ENCODE data around the gene AGPAT3. TPM values are rescaled to one million over a fixed set of nuclear protein-coding genes. Genes with fewer than 3 reads are reported as not detected.
A peak's percentile ranks its signal among the peaks of the same experiment; 100 is the strongest.

AGPAT3 gene
- total and polyA plus RNA-seq, 8 donors = 13.6 to 49.6 (median 31.4) TPM

DNA sequence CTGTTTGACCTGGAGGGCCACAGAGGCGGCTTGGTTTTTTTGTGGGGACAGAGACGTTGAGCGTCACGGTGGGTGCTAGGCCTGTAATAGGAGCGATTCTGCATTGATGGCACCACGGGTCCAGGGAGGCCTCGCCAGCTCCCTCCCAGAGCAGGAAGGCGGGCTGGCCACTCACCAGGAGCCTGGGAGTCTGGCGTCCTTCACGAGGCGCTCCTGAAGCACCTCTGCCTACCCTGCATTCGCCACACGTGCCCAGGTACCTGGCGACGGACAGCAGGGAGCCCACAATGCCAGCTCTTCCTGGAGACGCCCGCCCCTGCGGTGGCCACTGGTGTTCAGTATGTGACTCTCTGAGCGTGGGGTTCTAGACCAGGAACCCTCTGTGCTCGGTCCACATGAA, 77.2 kb downstream of the AGPAT3 start:
- 94 to 96% methylated on average over 20 of the region's 20 CpGs for WGBS, 2 donors
- FAIRE-seq = no peak

DNA sequence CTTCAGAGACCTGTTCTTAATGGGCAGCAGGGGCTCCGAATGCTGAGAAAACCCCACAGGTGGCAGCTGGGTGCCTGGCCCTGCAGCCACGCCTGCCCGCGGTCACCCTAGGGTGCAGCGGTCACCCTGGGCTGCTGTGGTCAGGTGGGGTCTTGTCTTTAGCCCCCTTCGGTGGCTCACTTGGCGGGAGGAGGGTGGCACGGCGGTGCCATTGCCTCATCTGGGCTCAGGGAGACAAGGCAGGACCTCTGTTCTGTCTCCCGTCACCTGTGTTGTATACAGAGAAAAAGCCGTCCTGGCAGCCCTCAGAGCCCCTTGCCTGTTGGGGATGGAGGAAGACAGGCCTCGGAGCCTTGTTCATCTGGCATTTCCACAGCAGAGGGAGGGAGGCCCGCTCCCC, 77.6 kb downstream of the AGPAT3 start:
- TF ChIP-seq, protein P1, sequence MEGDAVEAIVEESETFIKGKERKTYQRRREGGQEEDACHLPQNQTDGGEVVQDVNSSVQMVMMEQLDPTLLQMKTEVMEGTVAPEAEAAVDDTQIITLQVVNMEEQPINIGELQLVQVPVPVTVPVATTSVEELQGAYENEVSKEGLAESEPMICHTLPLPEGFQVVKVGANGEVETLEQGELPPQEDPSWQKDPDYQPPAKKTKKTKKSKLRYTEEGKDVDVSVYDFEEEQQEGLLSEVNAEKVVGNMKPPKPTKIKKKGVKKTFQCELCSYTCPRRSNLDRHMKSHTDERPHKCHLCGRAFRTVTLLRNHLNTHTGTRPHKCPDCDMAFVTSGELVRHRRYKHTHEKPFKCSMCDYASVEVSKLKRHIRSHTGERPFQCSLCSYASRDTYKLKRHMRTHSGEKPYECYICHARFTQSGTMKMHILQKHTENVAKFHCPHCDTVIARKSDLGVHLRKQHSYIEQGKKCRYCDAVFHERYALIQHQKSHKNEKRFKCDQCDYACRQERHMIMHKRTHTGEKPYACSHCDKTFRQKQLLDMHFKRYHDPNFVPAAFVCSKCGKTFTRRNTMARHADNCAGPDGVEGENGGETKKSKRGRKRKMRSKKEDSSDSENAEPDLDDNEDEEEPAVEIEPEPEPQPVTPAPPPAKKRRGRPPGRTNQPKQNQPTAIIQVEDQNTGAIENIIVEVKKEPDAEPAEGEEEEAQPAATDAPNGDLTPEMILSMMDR (IDR thresholded peaks at IDR 0.05) = no peak
- H3K27ac ChIP-seq = no peak overlapping the region
- no peaks in the 10 kb centered on the region for H3K4me1 ChIP-seq
- FAIRE-seq = no peak
- peak in 1 of 6 donors; percentile 36 for DNase-seq
- WGBS, 2 donors = 95 to 99% methylated on average over 13 of the region's 13 CpGs
- no peaks in the 10 kb centered on the region for H3K36me3 ChIP-seq
- no peak for ATAC-seq
- intact Hi-C loops (cut with DNase I) = loop anchor here in 1 of 3 donors (10.0 kb wide), 1 partner anchor 128 kb away; no protein-coding TSS in a partner anchor
- H3K9me3 ChIP-seq = no peaks in the 10 kb centered on the region
- no peak overlapping the region for H3K4me3 ChIP-seq
- H3K27me3 ChIP-seq = no peaks in the 10 kb centered on the region

More for the DNA sequence above, 77.2 kb downstream of the AGPAT3 start:
- DNase-seq = peak in 2 of 6 donors; percentile 37 to 49
- no peak for ATAC-seq
- no peaks in the 10 kb centered on the region for H3K27me3 ChIP-seq
- H3K27ac ChIP-seq = no peak overlapping the region
- no peaks in the 10 kb centered on the region for H3K36me3 ChIP-seq
- H3K4me1 ChIP-seq = no peaks in the 10 kb centered on the region
- intact Hi-C loops (cut with DNase I) = loop anchor here in 1 of 3 donors (10.0 kb wide), 1 partner anchor 127 kb away; no protein-coding TSS in a partner anchor
- H3K9me3 ChIP-seq = no peaks in the 10 kb centered on the region
- TF ChIP-seq, protein P1 (IDR thresholded peaks at IDR 0.05) = no peak
- no peak overlapping the region for H3K4me3 ChIP-seq

DNA sequence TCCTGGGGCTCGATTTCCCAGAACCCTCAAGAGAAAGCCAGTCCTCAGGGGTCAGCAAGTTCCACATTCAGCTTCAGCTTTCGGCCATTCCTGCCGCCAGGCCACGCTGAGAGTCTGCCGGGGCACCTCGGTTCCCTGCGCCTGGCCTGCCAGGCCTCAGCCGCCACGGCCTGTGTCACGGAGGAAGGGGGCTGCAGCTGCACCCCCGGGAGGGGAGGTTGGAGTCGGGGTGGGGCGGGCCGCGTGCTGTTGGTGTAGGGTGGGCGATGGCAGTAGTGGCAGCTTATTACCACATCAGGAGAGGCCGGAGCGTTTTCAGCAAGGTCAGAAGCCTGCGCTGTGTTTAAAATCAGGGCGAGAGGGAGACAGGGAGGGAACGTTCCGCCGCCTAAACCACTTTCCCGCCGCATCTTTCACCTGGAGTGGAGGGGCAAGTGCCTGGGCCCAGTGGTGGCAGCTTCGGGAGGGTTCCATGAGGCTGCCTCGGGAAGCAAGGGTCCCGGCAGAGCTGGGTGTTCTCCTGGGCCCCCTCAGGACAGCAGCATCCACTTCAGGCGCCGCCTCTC, 78.6 kb downstream of the AGPAT3 start:
- H3K36me3 ChIP-seq = no peaks in the 10 kb centered on the region
- no peak for FAIRE-seq
- intact Hi-C loops (cut with DNase I) = loop anchor here in 1 of 3 donors (10.0 kb wide), 1 partner anchor 129 kb away; no protein-coding TSS in a partner anchor
- no peak for ATAC-seq
- no peak overlapping the region for H3K4me3 ChIP-seq
- TF ChIP-seq, protein P1 (IDR thresholded peaks at IDR 0.05) = no peak
- WGBS, 2 donors = 91 to 93% methylated on average over 30 of the region's 30 CpGs
- H3K27me3 ChIP-seq = no peaks in the 10 kb centered on the region
- no peaks in the 10 kb centered on the region for H3K4me1 ChIP-seq
- no peak for DNase-seq
- no peak overlapping the region for H3K27ac ChIP-seq
- H3K9me3 ChIP-seq = no peaks in the 10 kb centered on the region

DNA sequence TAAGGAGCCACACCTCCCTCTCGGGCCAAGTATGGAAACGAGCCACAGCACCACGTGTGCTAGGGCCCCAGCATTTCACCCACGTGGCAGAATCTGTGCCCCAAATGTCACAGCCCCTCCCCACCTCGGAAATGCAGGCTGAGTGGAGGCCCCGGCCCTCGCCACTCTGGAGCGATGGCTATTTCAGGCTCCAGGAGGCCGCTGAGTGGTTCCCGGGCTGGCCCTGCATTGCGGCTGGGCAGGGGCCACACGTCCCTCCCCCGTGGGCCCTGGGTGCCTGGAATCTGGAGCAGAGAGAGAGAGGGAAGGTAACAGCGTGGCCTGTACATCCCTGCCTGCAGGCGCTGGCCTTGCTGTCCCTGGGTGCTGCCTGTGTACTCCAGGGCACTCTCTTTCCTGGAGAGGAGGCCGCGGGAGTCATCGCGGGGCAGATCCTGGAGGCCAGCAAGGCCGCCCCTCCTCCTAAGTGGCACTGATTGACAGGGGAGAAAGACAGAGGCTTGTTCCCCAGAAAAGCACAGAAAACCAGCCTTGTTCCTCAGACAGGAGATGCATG, 79.1 kb downstream of the AGPAT3 start:
- ATAC-seq (peak in 1 of 4 donors; percentile 16), FAIRE-seq (no peak), DNase-seq (peak in 1 of 6 donors; percentile 42)
- intact Hi-C loops (cut with DNase I) = loop anchor here in 1 of 3 donors (10.0 kb wide), 1 partner anchor 129 kb away; no protein-coding TSS in a partner anchor
- H3K36me3 ChIP-seq = no peaks in the 10 kb centered on the region
- H3K4me3 ChIP-seq = no peak overlapping the region
- TF ChIP-seq, protein P1 (IDR thresholded peaks at IDR 0.05) = no peak
- H3K4me1 ChIP-seq = no peaks in the 10 kb centered on the region
- H3K27ac ChIP-seq = no peak overlapping the region
- 85 to 86% methylated on average over 20 of the region's 20 CpGs for WGBS, 2 donors
- H3K9me3 ChIP-seq = no peaks in the 10 kb centered on the region
- no peaks in the 10 kb centered on the region for H3K27me3 ChIP-seq

DNA sequence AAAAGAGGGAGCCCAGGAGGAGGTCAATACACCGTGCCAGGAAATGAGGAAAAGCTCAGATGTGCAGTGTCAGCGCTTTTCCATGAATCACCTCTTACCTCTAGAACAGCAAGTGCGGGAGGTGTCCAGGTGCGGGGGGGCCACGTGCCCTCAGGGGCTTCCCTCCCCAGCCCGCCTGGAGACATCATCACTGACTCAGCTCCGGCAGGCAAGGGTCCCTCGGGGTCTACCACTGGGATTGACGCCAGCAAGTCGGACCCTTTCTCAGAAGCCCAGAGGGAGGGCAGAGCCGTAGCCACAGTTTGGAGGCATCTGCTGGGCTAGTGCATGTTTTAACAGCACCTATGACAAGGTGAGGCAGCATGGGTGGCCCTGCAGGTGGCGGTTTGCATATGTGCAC, 79.7 kb downstream of the AGPAT3 start:
- 85 to 89% methylated on average over 12 of the region's 12 CpGs for WGBS, 2 donors
- peak in 1 of 4 donors; percentile 48 for ATAC-seq

More for the DNA sequence above, 79.7 kb downstream of the AGPAT3 start:
- TF ChIP-seq, protein P1 (IDR thresholded peaks at IDR 0.05) = no peak
- no peaks in the 10 kb centered on the region for H3K27me3 ChIP-seq
- H3K9me3 ChIP-seq = no peaks in the 10 kb centered on the region
- no peaks in the 10 kb centered on the region for H3K36me3 ChIP-seq
- no peak overlapping the region for H3K4me3 ChIP-seq
- FAIRE-seq (no peak), DNase-seq (peak in 1 of 6 donors; percentile 49)
- H3K4me1 ChIP-seq = no peaks in the 10 kb centered on the region
- H3K27ac ChIP-seq = no peak overlapping the region
- intact Hi-C loops (cut with DNase I) = loop anchor here in 1 of 3 donors (10.0 kb wide), 1 partner anchor 130 kb away; no protein-coding TSS in a partner anchor

All from pancreas (tissue), 10 donors.